DMS79 treated with DMSO at 0.1 percent for 48 hours (cell line): ENCODE measurements around the gene ACAN.

Source experiments
- DNase-seq: peaks from one replicate; lab custom pipeline; 2025; lab: John Stamatoyannopoulos, UW

ACAN gene

GRCh38 chr15:88803241-88803919, at the start of gene ACAN:
ACAN (plus strand) TSS chr15:88803436; CDS start chr15:88836207, 32,771 bp downstream.
- DNase-seq = no peak

- no peak for DNase-seq
Observed at GRCh38 chr15:88756521-88756920, 46.7 kb upstream of the ACAN start.

- DNase-seq = no peak
Observed at GRCh38 chr15:88756921-88757320, 46.3 kb upstream of the ACAN start.

- DNase-seq = no peak
Observed at GRCh38 chr15:88759872-88760271, 43.4 kb upstream of the ACAN start.

- DNase-seq = no peak
Observed at GRCh38 chr15:88764448-88764847, 38.8 kb upstream of the ACAN start.

GRCh38 chr15:88765212-88765611, 38.0 kb upstream of the ACAN start:
- DNase-seq = no peak

- DNase-seq = no peak
Observed at GRCh38 chr15:88769161-88769971, 33.9 kb upstream of the ACAN start.

- DNase-seq = no peak
Observed at GRCh38 chr15:88775776-88776175, 27.5 kb upstream of the ACAN start.

- DNase-seq = no peak
Observed at GRCh38 chr15:88776646-88777045, 26.6 kb upstream of the ACAN start.

- DNase-seq = no peak
Observed at GRCh38 chr15:88779944-88780343, 23.3 kb upstream of the ACAN start.

- DNase-seq = no peak
Observed at GRCh38 chr15:88782465-88782864, 20.8 kb upstream of the ACAN start.

- DNase-seq = no peak
Observed at GRCh38 chr15:88785217-88785616, 18.0 kb upstream of the ACAN start.

GRCh38 chr15:88788036-88788435, 15.2 kb upstream of the ACAN start:
- DNase-seq = no peak

- no peak for DNase-seq
Observed at GRCh38 chr15:88788816-88789215, 14.4 kb upstream of the ACAN start.

- no peak for DNase-seq
Observed at GRCh38 chr15:88790486-88790885, 12.8 kb upstream of the ACAN start.

- no peak for DNase-seq
Observed at GRCh38 chr15:88791637-88792036, 11.6 kb upstream of the ACAN start.

GRCh38 chr15:88792342-88793282, 10.6 kb upstream of the ACAN start:
- no peak for DNase-seq

GRCh38 chr15:88794001-88794400, 9.2 kb upstream of the ACAN start:
- no peak for DNase-seq

GRCh38 chr15:88797663-88798339, 5.4 kb upstream of the ACAN start:
- no peak for DNase-seq

GRCh38 chr15:88799341-88799740, 3.9 kb upstream of the ACAN start:
- DNase-seq = no peak

GRCh38 chr15:88800026-88800425, 3.2 kb upstream of the ACAN start:
- no peak for DNase-seq

GRCh38 chr15:88800738-88801137, 2.5 kb upstream of the ACAN start:
- DNase-seq = no peak
